GM19452 (cell line): Measurements from ENCODE around the gene BRD4.

Experiments used
- ATAC-seq: cut with Tn5 transposase; IDR thresholded peaks from one replicate; pipeline ENCODE4 v1.9.1; 2021; ENCODE audit not compliant: unreplicated experiment

The BRD4 gene

GRCh38 chr19:15235781-15236180 is 96.6 kb downstream of the BRD4 start:
- no peak for ATAC-seq

GRCh38 chr19:15234431-15235130 is 97.8 kb downstream of the BRD4 start:
- no peak for ATAC-seq

- no peak for ATAC-seq
These were observed 101.1 kb downstream of the BRD4 start for GRCh38 chr19:15231271-15231670.

- ATAC-seq = no peak
These were observed 105.1 kb downstream of the BRD4 start for GRCh38 chr19:15227261-15227660.

GRCh38 chr19:15225760-15226159 is 106.6 kb downstream of the BRD4 start:
- ATAC-seq = no peak

GRCh38 chr19:15223649-15224361 is 108.5 kb downstream of the BRD4 start:
- no peak for ATAC-seq

- peak; percentile 79 for ATAC-seq
These were observed 109.3 kb downstream of the BRD4 start for GRCh38 chr19:15222738-15223648.

- ATAC-seq = no peak
These were observed 111.5 kb downstream of the BRD4 start for GRCh38 chr19:15220833-15221232.

- ATAC-seq = no peak
These were observed 113.8 kb downstream of the BRD4 start for GRCh38 chr19:15218501-15218900.

- ATAC-seq = no peak
These were observed 116.0 kb downstream of the BRD4 start for GRCh38 chr19:15216363-15216762.

GRCh38 chr19:15213715-15214381 is 118.5 kb downstream of the BRD4 start:
- ATAC-seq = no peak

- no peak for ATAC-seq
These were observed 119.6 kb downstream of the BRD4 start for GRCh38 chr19:15212711-15213110.

- ATAC-seq = no peak
These were observed 122.0 kb downstream of the BRD4 start for GRCh38 chr19:15210323-15210781.

- ATAC-seq = no peak
These were observed 130.8 kb downstream of the BRD4 start for GRCh38 chr19:15201374-15202023.

- no peak for ATAC-seq
These were observed 131.6 kb downstream of the BRD4 start, which contains the start of gene NOTCH3 for GRCh38 chr19:15200553-15201364. NOTCH3 (minus strand) TSS chr19:15200995; CDS start chr19:15200905, 90 bp downstream.

- ATAC-seq = no peak
These were observed 132.4 kb downstream of the BRD4 start for GRCh38 chr19:15199661-15200552.

GRCh38 chr19:15198951-15199660 is 133.2 kb downstream of the BRD4 start:
- ATAC-seq = no peak

- no peak for ATAC-seq
These were observed 134.4 kb downstream of the BRD4 start for GRCh38 chr19:15197942-15198341.
